ENCODE data around the gene LTBR.
A peak's percentile ranks its signal among the peaks of the same experiment; 100 is the strongest.

LTBR gene

DNA sequence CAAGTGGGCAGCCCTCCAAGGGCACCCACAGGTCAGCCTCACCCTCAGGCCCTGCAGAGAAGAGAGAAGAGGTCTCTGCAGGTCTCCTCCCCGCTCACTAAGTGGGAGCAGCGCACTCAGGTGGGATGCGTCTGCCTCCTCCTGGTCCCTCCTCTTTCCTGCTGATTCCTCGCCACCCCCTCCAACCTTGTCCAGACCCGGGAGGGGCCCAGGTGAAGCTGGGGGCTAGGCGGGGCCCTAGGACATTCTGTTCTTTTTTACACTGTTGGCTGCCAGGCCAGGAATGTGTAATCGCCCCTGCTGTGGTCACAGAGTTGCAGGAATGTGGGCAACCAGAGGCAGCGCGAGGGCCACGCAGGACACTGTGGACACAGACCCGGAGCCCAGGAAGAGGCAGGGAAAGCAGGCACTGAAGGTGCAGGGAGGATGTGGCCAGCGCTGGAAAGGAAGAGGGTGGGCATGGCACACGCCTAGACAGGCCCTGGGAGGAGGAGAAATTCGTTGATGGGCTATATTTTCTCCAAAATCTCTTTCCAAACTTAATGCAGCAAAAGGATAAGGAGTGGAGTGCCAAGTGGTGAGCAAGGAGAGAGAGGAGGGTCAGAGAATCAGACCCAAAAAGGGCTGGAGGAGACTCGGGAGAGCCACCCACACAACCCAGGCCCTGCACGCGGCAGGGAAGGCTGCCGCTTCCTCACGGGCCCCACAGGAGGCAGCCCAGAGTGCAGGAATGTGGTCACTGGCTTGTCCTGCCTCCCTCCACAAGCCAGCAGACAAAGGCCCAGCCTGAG is 7.7 kb upstream of the LTBR start (continued):
- no peak for TF ChIP-seq ELK4 (IDR thresholded peaks at IDR 0.05; ENCODE audit: borderline replicate concordance, low read depth, low read length)
- no peak for TF ChIP-seq ZNF214 (tag by site-specific recombination; IDR thresholded peaks at IDR 0.05; ENCODE audit: borderline replicate concordance)
- no peak for TF ChIP-seq BCL11B (tag by site-specific recombination; IDR thresholded peaks at IDR 0.05; ENCODE audit: low read depth)
- no peak for TF ChIP-seq FEZF1 (tag by site-specific recombination; IDR thresholded peaks at IDR 0.05)
- no peak for TF ChIP-seq ZNF311 (tag by site-specific recombination; IDR thresholded peaks at IDR 0.05; ENCODE audit: borderline replicate concordance)
- no peak for TF ChIP-seq ZSCAN23 (tag by site-specific recombination; IDR thresholded peaks at IDR 0.05)
- TF ChIP-seq, protein P1, sequence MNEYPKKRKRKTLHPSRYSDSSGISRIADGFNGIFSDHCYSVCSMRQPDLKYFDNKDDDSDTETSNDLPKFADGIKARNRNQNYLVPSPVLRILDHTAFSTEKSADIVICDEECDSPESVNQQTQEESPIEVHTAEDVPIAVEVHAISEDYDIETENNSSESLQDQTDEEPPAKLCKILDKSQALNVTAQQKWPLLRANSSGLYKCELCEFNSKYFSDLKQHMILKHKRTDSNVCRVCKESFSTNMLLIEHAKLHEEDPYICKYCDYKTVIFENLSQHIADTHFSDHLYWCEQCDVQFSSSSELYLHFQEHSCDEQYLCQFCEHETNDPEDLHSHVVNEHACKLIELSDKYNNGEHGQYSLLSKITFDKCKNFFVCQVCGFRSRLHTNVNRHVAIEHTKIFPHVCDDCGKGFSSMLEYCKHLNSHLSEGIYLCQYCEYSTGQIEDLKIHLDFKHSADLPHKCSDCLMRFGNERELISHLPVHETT (tag by site-specific recombination; IDR thresholded peaks at IDR 0.05), result no peak
- TF ChIP-seq WT1 (tag by site-specific recombination; IDR thresholded peaks at IDR 0.05), result no peak
- no peak for TF ChIP-seq ZNF792 (tag by site-specific recombination; IDR thresholded peaks at IDR 0.05)
- no peak for TF ChIP-seq ZNF404 (tag by site-specific recombination; IDR thresholded peaks at IDR 0.05)
- no peak for TF ChIP-seq ZNF48 (tag by site-specific recombination; IDR thresholded peaks at IDR 0.05)
- no peak for TF ChIP-seq ZBTB26 (tag by site-specific recombination; optimal IDR thresholded peaks at IDR 0.05)
- no peak for TF ChIP-seq SALL2 (tag by site-specific recombination; IDR thresholded peaks at IDR 0.05; ENCODE audit: borderline replicate concordance)
- TF ChIP-seq ZNF292 (tag by site-specific recombination; IDR thresholded peaks at IDR 0.05; ENCODE audit: borderline replicate concordance, low read depth), result no peak
- TF ChIP-seq, protein P2, sequence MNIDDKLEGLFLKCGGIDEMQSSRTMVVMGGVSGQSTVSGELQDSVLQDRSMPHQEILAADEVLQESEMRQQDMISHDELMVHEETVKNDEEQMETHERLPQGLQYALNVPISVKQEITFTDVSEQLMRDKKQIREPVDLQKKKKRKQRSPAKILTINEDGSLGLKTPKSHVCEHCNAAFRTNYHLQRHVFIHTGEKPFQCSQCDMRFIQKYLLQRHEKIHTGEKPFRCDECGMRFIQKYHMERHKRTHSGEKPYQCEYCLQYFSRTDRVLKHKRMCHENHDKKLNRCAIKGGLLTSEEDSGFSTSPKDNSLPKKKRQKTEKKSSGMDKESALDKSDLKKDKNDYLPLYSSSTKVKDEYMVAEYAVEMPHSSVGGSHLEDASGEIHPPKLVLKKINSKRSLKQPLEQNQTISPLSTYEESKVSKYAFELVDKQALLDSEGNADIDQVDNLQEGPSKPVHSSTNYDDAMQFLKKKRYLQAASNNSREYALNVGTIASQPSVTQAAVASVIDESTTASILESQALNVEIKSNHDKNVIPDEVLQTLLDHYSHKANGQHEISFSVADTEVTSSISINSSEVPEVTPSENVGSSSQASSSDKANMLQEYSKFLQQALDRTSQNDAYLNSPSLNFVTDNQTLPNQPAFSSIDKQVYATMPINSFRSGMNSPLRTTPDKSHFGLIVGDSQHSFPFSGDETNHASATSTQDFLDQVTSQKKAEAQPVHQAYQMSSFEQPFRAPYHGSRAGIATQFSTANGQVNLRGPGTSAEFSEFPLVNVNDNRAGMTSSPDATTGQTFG (tag by site-specific recombination; IDR thresholded peaks at IDR 0.05; ENCODE audit: borderline replicate concordance), result no peak
- peak; percentile 68; the same call in 1 of the 2 replicates for TF ChIP-seq INSM2 (tag by site-specific recombination; IDR thresholded peaks at IDR 0.05)
- no peak for TF ChIP-seq TRIM28 (IDR thresholded peaks at IDR 0.05; ENCODE audit: borderline replicate concordance, low read length)
- no peak for TF ChIP-seq ZNF324 (tag by site-specific recombination; IDR thresholded peaks at IDR 0.05)
- TF ChIP-seq ZNF239 (tag by site-specific recombination; IDR thresholded peaks at IDR 0.05), result no peak
- no peak for TF ChIP-seq ZNF354C (tag by site-specific recombination; IDR thresholded peaks at IDR 0.05; ENCODE audit: borderline replicate concordance, low read depth)
- no peak for TF ChIP-seq ZNF623 (tag by site-specific recombination; IDR thresholded peaks at IDR 0.05)
- TF ChIP-seq ZNF211 (tag by site-specific recombination; IDR thresholded peaks at IDR 0.05; ENCODE audit: low read depth), result no peak
- no peak for TF ChIP-seq ZNF658 (tag by site-specific recombination; IDR thresholded peaks at IDR 0.05)
- TF ChIP-seq SP3 (tag by site-specific recombination; IDR thresholded peaks at IDR 0.05), result peak; percentile 41; the same call in 1 of the 2 replicates
- no peak for TF ChIP-seq ZNF140 (tag by site-specific recombination; IDR thresholded peaks at IDR 0.05)
- TF ChIP-seq YY2 (tag by site-specific recombination; IDR thresholded peaks at IDR 0.05), result no peak
- no peak for TF ChIP-seq ZNF169 (tag by site-specific recombination; IDR thresholded peaks at IDR 0.05)
- TF ChIP-seq, protein P3, sequence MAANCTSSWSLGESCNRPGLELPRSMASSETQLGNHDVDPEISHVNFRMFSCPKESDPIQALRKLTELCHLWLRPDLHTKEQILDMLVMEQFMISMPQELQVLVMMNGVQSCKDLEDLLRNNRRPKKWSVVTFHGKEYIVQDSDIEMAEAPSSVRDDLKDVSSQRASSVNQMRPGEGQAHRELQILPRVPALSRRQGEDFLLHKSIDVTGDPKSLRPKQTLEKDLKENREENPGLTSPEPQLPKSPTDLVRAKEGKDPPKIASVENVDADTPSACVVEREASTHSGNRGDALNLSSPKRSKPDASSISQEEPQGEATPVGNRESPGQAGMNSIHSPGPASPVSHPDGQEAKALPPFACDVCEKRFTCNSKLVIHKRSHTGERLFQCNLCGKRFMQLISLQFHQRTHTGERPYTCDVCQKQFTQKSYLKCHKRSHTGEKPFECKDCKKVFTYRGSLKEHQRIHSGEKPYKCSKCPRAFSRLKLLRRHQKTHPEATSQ (tag by site-specific recombination; IDR thresholded peaks at IDR 0.05), result no peak
- TF ChIP-seq ZNF280C (tag by site-specific recombination; IDR thresholded peaks at IDR 0.05), result no peak
